Activated naive CD4-positive, alpha-beta T cell treated with anti-CD3 and anti-CD28 coated beads, Interleukin-2, amount 10 ng/mL, durations not matched to agents 5 hours and 36 hours (primary cell): ENCODE results near the gene RAPGEF1. TPM values are rescaled to one million over a fixed set of nuclear protein-coding genes. Genes with fewer than 3 reads are reported as not detected.

Experiments
- total RNA-seq, 2 experiments: library from RNA; stranded (reverse); gene quantifications; one replicate each; pipeline ENCODE4 v1.2.3, GENCODE V29; 2021

Gene RAPGEF1, protein sequence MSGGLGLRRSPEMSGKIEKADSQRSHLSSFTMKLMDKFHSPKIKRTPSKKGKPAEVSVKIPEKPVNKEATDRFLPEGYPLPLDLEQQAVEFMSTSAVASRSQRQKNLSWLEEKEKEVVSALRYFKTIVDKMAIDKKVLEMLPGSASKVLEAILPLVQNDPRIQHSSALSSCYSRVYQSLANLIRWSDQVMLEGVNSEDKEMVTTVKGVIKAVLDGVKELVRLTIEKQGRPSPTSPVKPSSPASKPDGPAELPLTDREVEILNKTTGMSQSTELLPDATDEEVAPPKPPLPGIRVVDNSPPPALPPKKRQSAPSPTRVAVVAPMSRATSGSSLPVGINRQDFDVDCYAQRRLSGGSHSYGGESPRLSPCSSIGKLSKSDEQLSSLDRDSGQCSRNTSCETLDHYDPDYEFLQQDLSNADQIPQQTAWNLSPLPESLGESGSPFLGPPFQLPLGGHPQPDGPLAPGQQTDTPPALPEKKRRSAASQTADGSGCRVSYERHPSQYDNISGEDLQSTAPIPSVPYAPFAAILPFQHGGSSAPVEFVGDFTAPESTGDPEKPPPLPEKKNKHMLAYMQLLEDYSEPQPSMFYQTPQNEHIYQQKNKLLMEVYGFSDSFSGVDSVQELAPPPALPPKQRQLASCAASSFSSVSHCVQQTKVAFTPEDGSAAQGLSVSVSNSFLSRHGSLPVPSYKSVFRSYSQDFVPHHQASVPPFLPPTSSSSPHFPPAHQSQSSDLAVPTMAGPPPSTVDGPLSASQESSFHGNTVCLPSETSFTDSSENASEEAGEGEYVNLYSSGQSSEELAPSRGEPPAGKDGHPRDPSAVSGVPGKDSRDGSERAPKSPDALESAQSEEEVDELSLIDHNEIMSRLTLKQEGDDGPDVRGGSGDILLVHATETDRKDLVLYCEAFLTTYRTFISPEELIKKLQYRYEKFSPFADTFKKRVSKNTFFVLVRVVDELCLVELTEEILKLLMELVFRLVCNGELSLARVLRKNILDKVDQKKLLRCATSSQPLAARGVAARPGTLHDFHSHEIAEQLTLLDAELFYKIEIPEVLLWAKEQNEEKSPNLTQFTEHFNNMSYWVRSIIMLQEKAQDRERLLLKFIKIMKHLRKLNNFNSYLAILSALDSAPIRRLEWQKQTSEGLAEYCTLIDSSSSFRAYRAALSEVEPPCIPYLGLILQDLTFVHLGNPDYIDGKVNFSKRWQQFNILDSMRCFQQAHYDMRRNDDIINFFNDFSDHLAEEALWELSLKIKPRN (N-terminal part only)
- total RNA-seq: 10 to 100 TPM; 92.9 to 94.0 TPM

DNA sequence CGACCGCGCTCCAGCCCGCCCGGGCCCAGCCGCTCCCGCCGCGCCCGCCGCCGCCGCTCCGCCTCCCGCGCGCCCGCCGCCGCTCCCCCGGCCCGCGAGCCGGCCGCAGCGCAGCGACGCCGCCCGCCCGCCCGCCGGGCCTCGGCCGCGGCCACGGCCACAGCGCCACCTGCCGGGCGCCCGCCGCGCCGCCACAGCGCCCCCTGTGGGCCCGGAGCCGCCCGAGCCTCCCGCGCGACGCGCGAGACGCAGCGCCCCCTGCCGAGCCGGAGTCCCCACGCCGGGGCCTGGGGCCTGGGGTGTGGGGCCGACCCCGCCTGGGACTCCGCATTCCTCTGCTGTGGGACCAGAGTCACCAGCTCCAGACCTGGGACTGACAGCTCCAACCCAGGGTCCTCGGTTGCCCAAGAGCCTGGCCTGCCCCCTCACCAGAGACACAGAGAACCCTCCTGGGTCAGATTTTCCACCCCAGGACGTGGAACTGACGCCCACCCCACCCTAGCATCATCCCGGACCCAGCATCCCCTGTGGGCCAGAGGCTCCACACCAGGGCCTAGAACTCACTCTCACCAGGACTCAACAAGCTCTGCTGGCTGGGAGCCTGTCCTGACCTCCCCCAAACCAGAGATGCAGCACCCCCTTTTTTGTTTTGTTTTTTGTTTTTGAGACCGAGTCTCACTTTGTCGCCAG, at the start of gene RAPGEF1:
Gene RAPGEF1, minus strand, starts transcription at position 118 of the 690 bp plus-strand sequence. CDS start 246 bp downstream, outside the sequence.

DNA sequence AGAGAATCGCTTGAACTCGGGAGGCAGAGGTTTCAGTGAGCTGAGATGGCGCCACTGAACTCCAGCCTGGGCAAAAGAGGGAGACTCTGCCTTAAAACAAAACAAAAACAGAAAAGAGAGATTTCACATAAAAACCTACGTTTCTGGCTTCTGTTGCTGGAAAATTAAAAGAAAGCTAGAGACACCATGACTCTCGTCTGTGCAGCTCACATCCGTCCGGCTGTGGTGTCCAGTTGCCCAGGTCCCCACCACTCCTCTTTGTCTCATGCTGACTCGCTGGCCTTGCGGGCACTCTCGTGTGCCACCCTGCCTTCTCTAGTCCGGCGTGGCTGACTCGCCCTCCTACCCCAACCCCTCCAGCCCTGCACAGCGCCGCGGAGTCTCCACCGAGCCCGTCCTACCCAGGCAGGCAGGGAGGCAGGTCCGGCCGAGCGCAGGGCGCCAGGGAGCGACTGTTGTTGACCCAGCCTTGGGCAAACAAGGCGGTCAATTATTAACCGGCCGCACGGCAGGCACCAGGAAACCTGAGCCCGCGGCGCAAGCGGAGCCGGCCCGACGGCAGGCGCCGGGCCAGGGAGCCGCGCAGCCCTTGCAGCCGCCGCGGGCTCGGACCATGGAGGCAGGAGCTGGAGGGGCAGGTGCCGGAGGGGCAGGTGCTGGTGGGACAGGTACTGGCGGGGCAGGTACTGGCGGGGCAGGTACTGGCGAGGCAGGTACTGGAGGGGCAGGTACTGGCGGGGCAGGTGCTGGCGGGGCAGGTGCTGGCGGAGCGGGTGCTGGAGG, 194.7 kb downstream of the RAPGEF1 start, which contains the start of gene PRRT1B:
Gene PRRT1B, plus strand, starts transcription at position 521 of the 783 bp plus-strand sequence. Its CDS starts 93 bp downstream, at position 614.

DNA sequence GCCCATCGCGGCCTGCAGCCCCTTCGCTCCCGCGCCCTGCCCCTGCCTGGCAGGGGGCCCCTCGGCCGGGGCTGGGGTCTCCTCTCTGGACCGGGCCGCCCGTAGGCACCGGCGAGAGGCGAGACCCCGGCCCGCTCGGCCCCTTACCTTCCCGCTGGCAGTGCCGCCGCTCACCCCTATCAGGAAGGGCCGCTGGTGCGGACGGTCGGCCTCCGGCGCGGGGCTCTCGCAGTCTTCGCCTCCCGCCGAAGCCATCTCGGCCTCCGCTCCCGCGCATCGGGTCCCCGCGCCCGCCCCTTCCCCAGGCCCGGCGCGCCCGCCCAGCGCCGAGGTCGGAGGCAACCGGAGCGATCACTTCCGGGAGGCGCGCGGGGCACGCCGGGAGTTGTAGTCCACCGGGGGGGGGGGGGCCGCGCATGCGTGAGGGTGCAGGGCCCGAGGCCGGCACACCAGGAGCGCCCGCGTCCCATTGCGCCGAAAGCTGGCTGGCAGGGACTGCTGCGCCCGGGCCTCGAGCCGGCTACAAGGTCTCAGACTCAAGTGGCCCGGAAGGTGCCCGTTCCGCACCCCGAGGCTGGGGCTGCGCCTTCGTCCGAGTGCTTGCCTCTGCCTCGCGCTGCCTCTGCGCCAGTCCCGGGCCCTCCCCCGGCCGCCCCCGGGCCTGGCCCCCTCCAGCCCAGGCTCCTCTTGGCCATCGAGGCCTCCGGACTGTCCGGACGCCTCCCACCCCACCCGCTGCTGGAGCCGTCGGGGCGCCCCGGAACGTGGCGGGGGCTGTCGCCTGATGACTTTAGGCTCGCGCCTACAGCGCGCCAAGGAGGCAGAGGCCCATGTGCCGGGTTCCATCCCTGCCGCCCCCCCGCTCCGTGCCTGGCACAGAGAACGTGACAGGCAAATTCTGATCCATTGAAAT, 208.7 kb downstream of the RAPGEF1 start, which contains the start of gene UCK1:
Gene UCK1, minus strand, starts transcription at position 344 of the 913 bp plus-strand sequence. Its CDS starts 89 bp downstream, at position 255.

Other genes with a start within 250 kb of the RAPGEF1 start
- gene POMT1, start 237.2 kb downstream of the RAPGEF1 start, total RNA-seq: 10 to 100 TPM; 46.2 to 49.5 TPM
- 10 to 100 TPM; 29.1 to 30.2 TPM for gene UCK1, start 208.8 kb downstream of the RAPGEF1 start, total RNA-seq
- not detected for gene PRRT1B, start 194.6 kb downstream of the RAPGEF1 start, total RNA-seq